Suprapubic skin (tissue), 4 donors: ENCODE results near the gene STK17B.

Experiments
- EP300 ChIP-seq: sonication (generic); formaldehyde crosslinking; IDR thresholded peaks from one replicate; pipeline ENCODE4 v1.6.1; 2017; ENCODE audit warnings: antibody characterized with exemption
- POLR2A ChIP-seq, 2 donors: fragments of 450-650 bp; IDR thresholded peaks; one replicate each; pipeline ENCODE4 v1.6.1; 2017; ENCODE audit warnings: antibody characterized with exemption in 2 of 2, mild to moderate bottlenecking in 2 of 2, moderate library complexity in 2 of 2
- POLR2AphosphoS5 ChIP-seq, 3 donors: sonication (generic); formaldehyde crosslinking; IDR thresholded peaks; one replicate each; pipeline ENCODE4 v1.6.1; 2017; ENCODE audit warnings: antibody characterized with exemption in 3 of 3
- TF ChIP-seq, protein P1 (sequence below), 2 donors: fragments of 200-600 bp in 1 of 2; fragments of 450-650 bp in 1 of 2; sonication (generic) in 1 of 2; IDR thresholded peaks; one replicate each; pipeline ENCODE4 v1.5.1; 2016 to 2019; ENCODE audit warnings: antibody characterized with exemption in 2 of 2, mild to moderate bottlenecking in 1 of 2, moderate library complexity in 1 of 2

DNA sequence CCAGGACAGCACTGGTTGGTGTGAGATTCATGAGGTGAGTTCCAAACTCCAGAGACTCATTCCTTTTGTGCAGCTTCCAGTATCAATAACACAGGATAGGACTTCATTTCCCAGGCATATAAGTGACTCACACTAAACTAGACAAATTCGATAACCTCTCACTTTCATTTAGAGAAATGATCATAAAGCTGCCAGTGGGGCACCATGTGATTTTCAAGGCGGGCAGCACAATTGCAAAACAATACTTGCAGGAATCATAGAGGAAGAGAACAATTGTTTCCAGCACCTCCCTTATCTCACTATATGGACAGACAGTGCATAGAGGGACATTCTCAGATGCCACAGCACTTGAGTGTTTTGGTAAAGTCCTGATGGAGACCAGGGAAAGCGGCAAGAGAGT is 71.5 kb downstream of the STK17B start:
- TF ChIP-seq POLR2AphosphoS5 (IDR thresholded peaks at IDR 0.05) (no peak), POLR2A (IDR thresholded peaks at IDR 0.05) (no peak), EP300 (no peak)
- TF ChIP-seq, protein P1, sequence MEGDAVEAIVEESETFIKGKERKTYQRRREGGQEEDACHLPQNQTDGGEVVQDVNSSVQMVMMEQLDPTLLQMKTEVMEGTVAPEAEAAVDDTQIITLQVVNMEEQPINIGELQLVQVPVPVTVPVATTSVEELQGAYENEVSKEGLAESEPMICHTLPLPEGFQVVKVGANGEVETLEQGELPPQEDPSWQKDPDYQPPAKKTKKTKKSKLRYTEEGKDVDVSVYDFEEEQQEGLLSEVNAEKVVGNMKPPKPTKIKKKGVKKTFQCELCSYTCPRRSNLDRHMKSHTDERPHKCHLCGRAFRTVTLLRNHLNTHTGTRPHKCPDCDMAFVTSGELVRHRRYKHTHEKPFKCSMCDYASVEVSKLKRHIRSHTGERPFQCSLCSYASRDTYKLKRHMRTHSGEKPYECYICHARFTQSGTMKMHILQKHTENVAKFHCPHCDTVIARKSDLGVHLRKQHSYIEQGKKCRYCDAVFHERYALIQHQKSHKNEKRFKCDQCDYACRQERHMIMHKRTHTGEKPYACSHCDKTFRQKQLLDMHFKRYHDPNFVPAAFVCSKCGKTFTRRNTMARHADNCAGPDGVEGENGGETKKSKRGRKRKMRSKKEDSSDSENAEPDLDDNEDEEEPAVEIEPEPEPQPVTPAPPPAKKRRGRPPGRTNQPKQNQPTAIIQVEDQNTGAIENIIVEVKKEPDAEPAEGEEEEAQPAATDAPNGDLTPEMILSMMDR (IDR thresholded peaks at IDR 0.05): no peak
